Breast epithelium (tissue), 4 donors: ENCODE measurements around the gene LPCAT3. TPM values are rescaled to one million over a fixed set of nuclear protein-coding genes. Genes with fewer than 3 reads are reported as not detected.
"Not testable (repeated sequence)": the region's sequence is repeated elsewhere in the genome, so short reads cannot be mapped to it uniquely, and the experiment has no call there.

ENCODE experiments used
- DNase-seq, 2 donors: peaks; one replicate each; pipeline ENCODE4 v3.0.0-alpha.2; 2019; ENCODE audit warnings: low spot score in 2 of 2
- H3K27ac ChIP-seq, 2 donors: fragments of 200-600 bp; sonication (generic) in 1 of 2; one replicate each; pipeline ENCODE4 v1.5.1; 2016 to 2019; ENCODE audit warnings: mild to moderate bottlenecking in 1 of 2
- H3K27me3 ChIP-seq, 2 donors: fragments of 200-600 bp; sonication (generic) in 1 of 2; one replicate each; pipeline versions ENCODE4 v1.5.1 to v1.6.0; 2017 to 2019; ENCODE audit warnings: control low read depth in 1 of 2, mild to moderate bottlenecking in 1 of 2
- H3K36me3 ChIP-seq: fragments of 200-600 bp; one replicate; pipeline ENCODE4 v1.5.1; 2019
- H3K4me1 ChIP-seq, 2 donors: fragments of 200-600 bp; sonication (generic); one replicate each; pipeline ENCODE4 v1.5.1; 2016 to 2019; ENCODE audit warnings: control low read depth in 1 of 2
- H3K4me3 ChIP-seq, 3 donors: fragments of 200-600 bp; sonication (generic); 1 replicate in 2 of 3; 2 replicates in 1 of 3; pipeline ENCODE4 v1.5.1; 2016 to 2019; ENCODE audit warnings: mild to moderate bottlenecking in 3 of 3, moderate library complexity in 2 of 3
- H3K9me3 ChIP-seq, 2 donors: fragments of 200-600 bp; sonication (generic) in 1 of 2; one replicate each; pipeline ENCODE4 v1.5.1; 2016 to 2019; ENCODE audit warnings: control low read depth in 1 of 2
- CTCF ChIP-seq, 3 donors: fragments of 450-650 bp; IDR thresholded peaks; one replicate each; pipeline ENCODE4 v1.5.1; 2016 to 2017; ENCODE audit warnings: antibody characterized with exemption in 3 of 3, mild to moderate bottlenecking in 3 of 3, moderate library complexity in 3 of 3
- POLR2A ChIP-seq: fragments of 450-650 bp; IDR thresholded peaks from one replicate; pipeline ENCODE4 v1.6.1; 2016; ENCODE audit warnings: antibody characterized with exemption, mild to moderate bottlenecking, moderate library complexity
- POLR2AphosphoS5 ChIP-seq, 3 donors: sonication (generic); formaldehyde crosslinking; IDR thresholded peaks; one replicate each; pipeline ENCODE4 v1.6.1; 2017; ENCODE audit warnings: antibody characterized with exemption in 3 of 3
- intact Hi-C: fragments of 100-400 bp; cut with DNase I; formaldehyde crosslinking; loops from one replicate; pipeline ENCODE4 v1.15.1; 2023; ENCODE audit warnings: low total_unique reads
- total RNA-seq, 3 donors: library from RNA; depleted of rRNA; stranded (reverse); fragments of >200 nt; gene quantifications; one replicate each; pipeline ENCODE4 v1.1.0, GENCODE V29; 2016

Gene LPCAT3
- total RNA-seq, 3 donors from 2014 or later = 28.3 to 67.5 (median 63.7) TPM

- intact Hi-C loops = loop anchor here (5.0 kb wide), 1 partner anchor 931 kb away; no protein-coding TSS in a partner anchor
- TF ChIP-seq POLR2AphosphoS5 (IDR thresholded peaks at IDR 0.05) (no peak), POLR2A (no peak), CTCF (IDR thresholded peaks at IDR 0.05) (no peak)
- no peak overlapping the region for H3K27ac ChIP-seq
- H3K27me3 ChIP-seq = no peaks in the 10 kb centered on the region
- no peak overlapping the region for H3K4me3 ChIP-seq
- DNase-seq = no peak
- no peaks in the 10 kb centered on the region for H3K4me1 ChIP-seq
- no peaks in the 10 kb centered on the region for H3K9me3 ChIP-seq
- no peaks in the 10 kb centered on the region for H3K36me3 ChIP-seq
Measured at GRCh38 chr12:7046383-7047105, 28.3 kb upstream of the LPCAT3 start.

- Histone ChIP-seq H3K4me1 (no peaks in the 10 kb centered on the region), H3K9me3 (no peaks in the 10 kb centered on the region), H3K27ac (no peak overlapping the region), H3K4me3 (no peak overlapping the region), H3K27me3 (no peaks in the 10 kb centered on the region), H3K36me3 (no peaks in the 10 kb centered on the region)
- TF ChIP-seq POLR2A (no peak), POLR2AphosphoS5 (IDR thresholded peaks at IDR 0.05) (no peak), CTCF (IDR thresholded peaks at IDR 0.05) (no peak)
- intact Hi-C loops = loop anchor here (5.0 kb wide), 1 partner anchor 931 kb away; no protein-coding TSS in a partner anchor
- no peak for DNase-seq
Measured at GRCh38 chr12:7045913-7046312, 27.6 kb upstream of the LPCAT3 start.

GRCh38 chr12:7042842-7043241 is 24.6 kb upstream of the LPCAT3 start:
- no peak overlapping the region for H3K4me3 ChIP-seq

GRCh38 chr12:7039403-7039802 is 21.1 kb upstream of the LPCAT3 start:
- Histone ChIP-seq H3K4me3 (no peak overlapping the region), H3K27ac (no peak overlapping the region), H3K9me3 (no peaks in the 10 kb centered on the region), H3K4me1 (no peaks in the 10 kb centered on the region), H3K36me3 (no peaks in the 10 kb centered on the region), H3K27me3 (no peaks in the 10 kb centered on the region)
- TF ChIP-seq CTCF (IDR thresholded peaks at IDR 0.05) (no peak), POLR2AphosphoS5 (IDR thresholded peaks at IDR 0.05) (no peak), POLR2A (no peak)
- intact Hi-C loops = no loop called here
- no peak for DNase-seq

More at GRCh38 chr12:7042842-7043241, 24.6 kb upstream of the LPCAT3 start:
- Histone ChIP-seq H3K9me3 (no peaks in the 10 kb centered on the region), H3K4me1 (no peaks in the 10 kb centered on the region), H3K27ac (no peak overlapping the region), H3K36me3 (no peaks in the 10 kb centered on the region), H3K27me3 (no peaks in the 10 kb centered on the region)
- DNase-seq = no peak
- intact Hi-C loops = no loop called here
- TF ChIP-seq CTCF (IDR thresholded peaks at IDR 0.05) = peak in 2 of 3 donors; percentile 42 to 44
- no peak for TF ChIP-seq POLR2A

GRCh38 chr12:7038591-7038990 is 20.3 kb upstream of the LPCAT3 start:
- TF ChIP-seq POLR2AphosphoS5 (IDR thresholded peaks at IDR 0.05) = no peak
- no peak for TF ChIP-seq POLR2A
- no peak for TF ChIP-seq CTCF (IDR thresholded peaks at IDR 0.05)
- Histone ChIP-seq H3K9me3 (no peaks in the 10 kb centered on the region), H3K4me1 (no peaks in the 10 kb centered on the region), H3K27ac (no peak overlapping the region), H3K27me3 (no peaks in the 10 kb centered on the region), H3K36me3 (no peaks in the 10 kb centered on the region), H3K4me3 (no peak overlapping the region)
- no peak for DNase-seq
- intact Hi-C loops = no loop called here

- intact Hi-C loops, H3K27ac ChIP-seq, DNase-seq, H3K27me3 ChIP-seq, H3K4me1 ChIP-seq, H3K4me3 ChIP-seq, H3K36me3 ChIP-seq, H3K9me3 ChIP-seq: not testable (repeated sequence)
Measured at GRCh38 chr12:7037411-7037810, 19.1 kb upstream of the LPCAT3 start.
